SU-DHL-6 (cell line): Measurements from ENCODE around the gene TMEM161A.

ENCODE experiments used
- H2AFZ ChIP-seq: fragments of 200-600 bp; sonication (generic); 2 replicates; pipeline ENCODE4 v1.6.1; 2014; ENCODE audit warnings: low read depth, mild to moderate bottlenecking, moderate library complexity, mixed read lengths, antibody characterized with exemption, low read length; ENCODE audit not compliant: severe bottlenecking
- H3F3A ChIP-seq: fragments of 200-600 bp; shearing (Covaris generic); 2 replicates; pipeline ENCODE4 v1.6.0; 2016; ENCODE audit warnings: antibody characterized with exemption, mild to moderate bottlenecking; ENCODE audit not compliant: insufficient read depth
- H3K27ac ChIP-seq: fragments of 200-600 bp; sonication (generic); 2 replicates; pipeline ENCODE4 v1.5.1; 2016; ENCODE audit warnings: low read depth, mild to moderate bottlenecking, low read length, moderate library complexity, mixed read lengths
- H3K27me3 ChIP-seq: fragments of 200-600 bp; sonication (generic), shearing (Covaris generic); 2 replicates; pipeline ENCODE4 v1.6.0; 2014; ENCODE audit warnings: mild to moderate bottlenecking, low read length
- H3K36me3 ChIP-seq: fragments of 200-600 bp; sonication (generic); 2 replicates; pipeline ENCODE4 v1.6.1; 2014; ENCODE audit warnings: mild to moderate bottlenecking, low read length, mixed read lengths
- H3K4me2 ChIP-seq: fragments of 300-600, 200-600 bp; shearing (Covaris generic), sonication (generic); 2 replicates; pipeline ENCODE4 v1.6.0; 2014; ENCODE audit warnings: low read length, low read depth, mild to moderate bottlenecking; ENCODE audit not compliant: poor library complexity, severe bottlenecking
- H3K4me3 ChIP-seq: fragments of 200-600 bp; sonication (generic); 2 replicates; pipeline ENCODE4 v1.5.1; 2014; ENCODE audit warnings: antibody characterized with exemption, low read length, mild to moderate bottlenecking, mixed read lengths; ENCODE audit not compliant: insufficient read depth, poor library complexity, severe bottlenecking
- H3K79me2 ChIP-seq: fragments of 200-600 bp; sonication (generic); 2 replicates; pipeline ENCODE4 v1.6.1; 2014; ENCODE audit warnings: mild to moderate bottlenecking, low read length, moderate library complexity; ENCODE audit not compliant: insufficient read depth
- H3K9ac ChIP-seq: fragments of 200-600 bp; sonication (generic); 2 replicates; pipeline ENCODE4 v1.7.0; 2014; ENCODE audit warnings: mild to moderate bottlenecking, low read length
- H3K9me2 ChIP-seq: fragments of 200-600 bp; sonication (generic); replicated peaks from 2 replicates; pipeline ENCODE4 v1.6.1; 2014; ENCODE audit warnings: low read length; ENCODE audit not compliant: insufficient read depth
- H3K9me3 ChIP-seq: fragments of 200-600 bp; sonication (generic); 2 replicates; pipeline ENCODE4 v1.6.1; 2014; ENCODE audit warnings: low read length, mixed read lengths; ENCODE audit not compliant: insufficient read depth
- H4K20me1 ChIP-seq: fragments of 200-600 bp; sonication (generic); 2 replicates; pipeline ENCODE4 v1.6.1; 2014; ENCODE audit warnings: low read depth, mild to moderate bottlenecking, antibody characterized with exemption, low read length, moderate library complexity, mixed read lengths
- EZH2phosphoT487 ChIP-seq: fragments of 200-600 bp; sonication (generic), shearing (Covaris generic); conservative IDR thresholded peaks from 2 replicates; pipeline ENCODE4 v1.6.1; 2018; ENCODE audit warnings: mild to moderate bottlenecking, antibody characterized with exemption, low read length, moderate library complexity, mixed read lengths
- TF ChIP-seq, protein P1 (sequence below): fragments of 200-600 bp; sonication (generic); IDR thresholded peaks from one replicate; pipeline ENCODE4 v1.5.1; 2017; ENCODE audit warnings: antibody characterized with exemption, mild to moderate bottlenecking, low read length, moderate library complexity; ENCODE audit not compliant: insufficient read depth, poor library complexity, severe bottlenecking

TMEM161A gene

GRCh38 chr19:19078801-19079200 is 59.5 kb downstream of the TMEM161A start:
- Histone ChIP-seq H3F3A (no peaks in the 10 kb centered on the region), H3K9ac (no peak overlapping the region), H2AFZ (no peak overlapping the region), H3K9me3 (no peaks in the 10 kb centered on the region), H3K27ac (no peak overlapping the region), H4K20me1 (no peaks in the 10 kb centered on the region), H3K9me2 (no peaks in the 10 kb centered on the region), H3K4me2 (no peak overlapping the region), H3K27me3 (no peaks in the 10 kb centered on the region), H3K36me3 (no peaks in the 10 kb centered on the region), H3K4me3 (no peak overlapping the region), H3K79me2 (0 out of 2 replicates have a peak, but pooled peaks cover 3% of the 10 kb centered on the region)
- TF ChIP-seq EZH2phosphoT487 = no peak
- TF ChIP-seq, protein P1, sequence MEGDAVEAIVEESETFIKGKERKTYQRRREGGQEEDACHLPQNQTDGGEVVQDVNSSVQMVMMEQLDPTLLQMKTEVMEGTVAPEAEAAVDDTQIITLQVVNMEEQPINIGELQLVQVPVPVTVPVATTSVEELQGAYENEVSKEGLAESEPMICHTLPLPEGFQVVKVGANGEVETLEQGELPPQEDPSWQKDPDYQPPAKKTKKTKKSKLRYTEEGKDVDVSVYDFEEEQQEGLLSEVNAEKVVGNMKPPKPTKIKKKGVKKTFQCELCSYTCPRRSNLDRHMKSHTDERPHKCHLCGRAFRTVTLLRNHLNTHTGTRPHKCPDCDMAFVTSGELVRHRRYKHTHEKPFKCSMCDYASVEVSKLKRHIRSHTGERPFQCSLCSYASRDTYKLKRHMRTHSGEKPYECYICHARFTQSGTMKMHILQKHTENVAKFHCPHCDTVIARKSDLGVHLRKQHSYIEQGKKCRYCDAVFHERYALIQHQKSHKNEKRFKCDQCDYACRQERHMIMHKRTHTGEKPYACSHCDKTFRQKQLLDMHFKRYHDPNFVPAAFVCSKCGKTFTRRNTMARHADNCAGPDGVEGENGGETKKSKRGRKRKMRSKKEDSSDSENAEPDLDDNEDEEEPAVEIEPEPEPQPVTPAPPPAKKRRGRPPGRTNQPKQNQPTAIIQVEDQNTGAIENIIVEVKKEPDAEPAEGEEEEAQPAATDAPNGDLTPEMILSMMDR = no peak

- Histone ChIP-seq H3K4me2 (no peak overlapping the region), H3K36me3 (no peaks in the 10 kb centered on the region), H3K27ac (no peak overlapping the region), H3K9ac (no peak overlapping the region), H2AFZ (no peak overlapping the region), H3K4me3 (no peak overlapping the region), H3K9me2 (no peaks in the 10 kb centered on the region), H3K27me3 (no peaks in the 10 kb centered on the region), H3K9me3 (no peaks in the 10 kb centered on the region), H3F3A (no peaks in the 10 kb centered on the region), H3K79me2 (0 out of 2 replicates have a peak, but pooled peaks cover 3% of the 10 kb centered on the region), H4K20me1 (no peaks in the 10 kb centered on the region)
- TF ChIP-seq EZH2phosphoT487 = no peak
- TF ChIP-seq, protein P1 = no peak
Measured at GRCh38 chr19:19077103-19077502, 61.2 kb downstream of the TMEM161A start.

DNA sequence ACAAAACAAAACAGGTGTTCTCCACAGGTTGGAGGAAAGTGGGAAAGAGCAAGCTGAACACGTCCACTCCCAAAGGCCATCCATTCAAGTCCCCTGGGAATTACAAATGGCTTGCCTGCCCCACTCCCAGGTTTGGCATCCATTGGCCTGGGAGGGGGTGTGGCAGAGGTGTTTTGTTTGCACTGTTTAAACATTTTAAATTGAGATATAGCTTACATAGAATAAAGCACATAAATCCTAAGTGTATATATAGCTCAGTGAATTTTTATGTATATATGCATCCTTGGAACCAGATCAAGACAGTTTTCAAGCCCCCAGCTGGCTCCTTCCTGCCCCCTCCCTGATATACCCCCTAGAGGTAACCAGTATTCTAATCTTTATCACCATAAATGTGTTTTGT is 61.8 kb downstream of the TMEM161A start:
- H3K79me2 ChIP-seq = 0 out of 2 replicates have a peak, but pooled peaks cover 3% of the 10 kb centered on the region
- no peaks in the 10 kb centered on the region for H3K36me3 ChIP-seq
- TF ChIP-seq EZH2phosphoT487 = no peak
- TF ChIP-seq, protein P1 = no peak
- H3K9ac ChIP-seq = no peak overlapping the region
- H3K9me3 ChIP-seq = no peaks in the 10 kb centered on the region
- H3K4me3 ChIP-seq = no peak overlapping the region
- H3K9me2 ChIP-seq = no peaks in the 10 kb centered on the region
- no peaks in the 10 kb centered on the region for H4K20me1 ChIP-seq
- no peak overlapping the region for H2AFZ ChIP-seq
- H3K27ac ChIP-seq = no peak overlapping the region
- H3K4me2 ChIP-seq = no peak overlapping the region
- no peaks in the 10 kb centered on the region for H3K27me3 ChIP-seq
- H3F3A ChIP-seq = no peaks in the 10 kb centered on the region
